Fibroblast of lung (primary cell): Measurements from ENCODE around the gene PRKAG3. TPM values are rescaled to one million over a fixed set of nuclear protein-coding genes. Genes with fewer than 3 reads are reported as not detected.

ENCODE experiments used
- DNase-seq, 2 donors: peaks; one replicate each; pipeline versions ENCODE4 v3.0.0 to v3.0.0-alpha.2; 2010; ENCODE audit warnings: low read depth in 2 of 2
- H2AFZ ChIP-seq: 2 replicates; pipeline ENCODE4 v1.5.1; 2012; ENCODE audit warnings: low read length, control low read depth, inconsistent platforms
- H3K27ac ChIP-seq: 2 replicates; pipeline ENCODE4 v1.5.1; 2011; ENCODE audit warnings: low read length, control low read depth; ENCODE audit not compliant: insufficient read depth
- H3K27me3 ChIP-seq: 2 replicates; pipeline ENCODE4 v1.5.1; 2011; ENCODE audit warnings: mild to moderate bottlenecking, low read length; ENCODE audit not compliant: control insufficient read depth, insufficient read depth
- H3K36me3 ChIP-seq: 2 replicates; pipeline ENCODE4 v1.5.1; 2011; ENCODE audit warnings: low read length; ENCODE audit not compliant: control insufficient read depth, insufficient read depth
- H3K4me1 ChIP-seq: 2 replicates; pipeline ENCODE4 v1.5.1; 2011; ENCODE audit warnings: low read length; ENCODE audit not compliant: control insufficient read depth, insufficient read depth; ENCODE audit errors: extremely low read depth
- H3K4me2 ChIP-seq: 2 replicates; pipeline ENCODE4 v1.5.1; 2011; ENCODE audit warnings: low read length, control low read depth; ENCODE audit not compliant: insufficient read depth; ENCODE audit errors: extremely low read depth
- H3K4me3 ChIP-seq, 4 experiments: fragments of 200-600 bp in 1 of 4; sonication (generic) in 1 of 4; replicated peaks in 1 of 4; 2 replicates each; pipeline ENCODE4 v1.5.1; 2011 to 2016; ENCODE audit warnings: low read length in 4 of 4, low read depth in 3 of 4, mild to moderate bottlenecking in 3 of 4, control low read depth in 2 of 4, inconsistent platforms in 1 of 4, mixed read lengths in 1 of 4; ENCODE audit not compliant: insufficient read depth in 1 of 4; ENCODE audit errors: control extremely low read depth in 1 of 4
- H3K79me2 ChIP-seq: 2 replicates; pipeline ENCODE4 v1.5.1; 2012; ENCODE audit warnings: mild to moderate bottlenecking, low read length, inconsistent platforms; ENCODE audit not compliant: control insufficient read depth, insufficient read depth
- H3K9ac ChIP-seq: 2 replicates; pipeline ENCODE4 v1.5.1; 2011; ENCODE audit warnings: mild to moderate bottlenecking, low read length, control low read depth; ENCODE audit not compliant: insufficient read depth
- H3K9me3 ChIP-seq: 2 replicates; pipeline ENCODE4 v1.5.1; 2012; ENCODE audit warnings: low read depth, low read length; ENCODE audit not compliant: control insufficient read depth, insufficient read depth
- H4K20me1 ChIP-seq: 2 replicates; pipeline ENCODE4 v1.5.1; 2011; ENCODE audit warnings: low read length; ENCODE audit not compliant: control insufficient read depth, insufficient read depth; ENCODE audit errors: extremely low read depth
- EZH2 ChIP-seq: IDR thresholded peaks from 2 replicates; pipeline ENCODE4 v1.5.1; 2012; ENCODE audit warnings: low read length, control low read depth, mild to moderate bottlenecking; ENCODE audit errors: missing control alignments
- polyA plus RNA-seq, 2 donors: library from polyadenylated mRNA; depleted of rRNA in 1 of 2; stranded (reverse) in 1 of 2; unstranded in 1 of 2; fragments of >200 nt; gene quantifications; 2 replicates each; pipeline ENCODE4 v1.2.1, GENCODE V29; 2011 to 2012; ENCODE audit warnings: missing spikeins in 1 of 2
- total RNA-seq: library from RNA; depleted of rRNA; stranded (reverse); fragments of >200 nt; gene quantifications from 2 replicates; pipeline ENCODE4 v1.2.1, GENCODE V29; 2014
- TF ChIP-seq, protein P1 (sequence below), 2 donors: IDR thresholded peaks in 1 of 2; conservative IDR thresholded peaks in 1 of 2; 1 replicate in 1 of 2; 2 replicates in 1 of 2; pipeline ENCODE4 v1.5.1; 2011 to 2012; ENCODE audit warnings: low read length in 2 of 2, control low read depth in 1 of 2, inconsistent platforms in 1 of 2, low read depth in 1 of 2, mild to moderate bottlenecking in 1 of 2

Gene PRKAG3
- total and polyA plus RNA-seq, 2 donors (not counting 1 experiment from before 2014, with no cell fraction given), result 0.33 TPM; not detected in 1

DNA sequence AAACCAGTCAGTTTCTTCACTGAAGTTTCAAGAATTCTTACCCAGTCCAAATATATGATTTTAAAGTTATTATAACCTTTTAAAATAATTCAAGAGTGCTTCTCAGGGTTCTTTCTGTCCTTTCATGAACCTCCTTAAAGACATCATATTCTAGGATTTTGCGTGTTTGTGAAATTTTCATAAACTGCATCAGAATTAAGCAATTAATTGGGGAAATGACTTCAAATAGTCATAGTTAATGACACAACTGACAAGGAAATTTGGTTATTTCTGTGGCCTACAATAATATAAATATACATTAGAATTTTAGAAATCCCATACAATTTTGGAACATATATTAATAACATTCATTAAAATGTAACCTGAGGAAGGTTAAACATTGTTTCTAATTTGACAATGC, 39.2 kb downstream of the PRKAG3 start:
- no peaks in the 10 kb centered on the region for H4K20me1 ChIP-seq
- no peaks in the 10 kb centered on the region for H3K4me1 ChIP-seq
- H2AFZ ChIP-seq, result no peak overlapping the region
- H3K4me2 ChIP-seq, result no peak overlapping the region
- no peak overlapping the region for H3K27ac ChIP-seq
- no peaks in the 10 kb centered on the region for H3K9me3 ChIP-seq
- peaks cover 3% of the 10 kb centered on the region for H3K27me3 ChIP-seq
- DNase-seq, result no peak
- H3K9ac ChIP-seq, result no peak overlapping the region
- no peaks in the 10 kb centered on the region for H3K79me2 ChIP-seq
- TF ChIP-seq, protein P1, sequence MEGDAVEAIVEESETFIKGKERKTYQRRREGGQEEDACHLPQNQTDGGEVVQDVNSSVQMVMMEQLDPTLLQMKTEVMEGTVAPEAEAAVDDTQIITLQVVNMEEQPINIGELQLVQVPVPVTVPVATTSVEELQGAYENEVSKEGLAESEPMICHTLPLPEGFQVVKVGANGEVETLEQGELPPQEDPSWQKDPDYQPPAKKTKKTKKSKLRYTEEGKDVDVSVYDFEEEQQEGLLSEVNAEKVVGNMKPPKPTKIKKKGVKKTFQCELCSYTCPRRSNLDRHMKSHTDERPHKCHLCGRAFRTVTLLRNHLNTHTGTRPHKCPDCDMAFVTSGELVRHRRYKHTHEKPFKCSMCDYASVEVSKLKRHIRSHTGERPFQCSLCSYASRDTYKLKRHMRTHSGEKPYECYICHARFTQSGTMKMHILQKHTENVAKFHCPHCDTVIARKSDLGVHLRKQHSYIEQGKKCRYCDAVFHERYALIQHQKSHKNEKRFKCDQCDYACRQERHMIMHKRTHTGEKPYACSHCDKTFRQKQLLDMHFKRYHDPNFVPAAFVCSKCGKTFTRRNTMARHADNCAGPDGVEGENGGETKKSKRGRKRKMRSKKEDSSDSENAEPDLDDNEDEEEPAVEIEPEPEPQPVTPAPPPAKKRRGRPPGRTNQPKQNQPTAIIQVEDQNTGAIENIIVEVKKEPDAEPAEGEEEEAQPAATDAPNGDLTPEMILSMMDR (conservative IDR thresholded peaks at IDR 0.05 in 1 of 2, IDR thresholded peaks at IDR 0.05 in 1 of 2; ENCODE audit: low read depth in 1 of 2, low read length in 2 of 2), result no peak
- TF ChIP-seq EZH2, result no peak
- no peaks in the 10 kb centered on the region for H3K36me3 ChIP-seq
- H3K4me3 ChIP-seq, result no peak overlapping the region

DNA sequence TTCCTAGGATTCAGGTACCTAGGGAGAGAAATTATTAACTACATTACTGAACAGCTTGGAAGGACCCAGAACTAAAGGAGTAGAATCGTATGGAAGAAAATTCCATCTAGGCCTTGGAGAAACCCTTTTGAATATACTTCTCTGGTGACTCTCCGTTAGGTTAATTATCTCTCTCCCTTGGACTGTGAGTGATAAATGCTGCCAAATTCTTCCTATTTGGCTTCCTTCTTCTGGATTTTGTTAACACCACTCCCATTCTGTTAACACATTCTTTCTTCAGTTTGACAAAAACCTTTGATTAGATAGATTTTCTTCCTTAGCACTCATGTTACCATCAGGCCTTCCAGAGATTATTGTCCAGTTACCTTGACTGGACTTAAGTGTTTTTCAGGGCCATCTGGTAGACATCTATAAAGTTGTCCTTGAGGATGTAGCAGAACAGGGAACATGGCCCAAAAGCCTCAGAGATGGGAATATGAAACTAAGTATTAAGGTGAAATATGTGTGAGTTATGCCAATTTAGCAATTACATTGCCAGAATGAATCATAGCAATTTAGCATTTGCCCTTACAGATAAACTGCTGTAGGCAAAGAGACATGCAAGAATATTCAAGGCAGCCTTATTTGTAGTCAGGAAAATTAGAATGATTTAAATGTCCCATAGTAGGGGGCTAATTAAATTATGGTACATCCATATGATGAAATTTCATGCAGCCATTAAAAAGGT, 42.9 kb downstream of the PRKAG3 start:
- DNase-seq, result peak in 1 of 2 donors; percentile 27
- H3K27ac ChIP-seq, result no peak overlapping the region
- H3K79me2 ChIP-seq, result no peaks in the 10 kb centered on the region
- no peak overlapping the region for H3K4me3 ChIP-seq
- no peak for TF ChIP-seq EZH2
- TF ChIP-seq, protein P1 (conservative IDR thresholded peaks at IDR 0.05 in 1 of 2, IDR thresholded peaks at IDR 0.05 in 1 of 2; ENCODE audit: low read depth in 1 of 2, low read length in 2 of 2), result no peak
- no peaks in the 10 kb centered on the region for H4K20me1 ChIP-seq
- H3K9ac ChIP-seq, result no peak overlapping the region
- H3K27me3 ChIP-seq, result peaks cover 3% of the 10 kb centered on the region
- H3K36me3 ChIP-seq, result no peaks in the 10 kb centered on the region
- H3K4me2 ChIP-seq, result no peak overlapping the region
- H2AFZ ChIP-seq, result no peak overlapping the region
- no peaks in the 10 kb centered on the region for H3K9me3 ChIP-seq
- H3K4me1 ChIP-seq, result no peaks in the 10 kb centered on the region

DNA sequence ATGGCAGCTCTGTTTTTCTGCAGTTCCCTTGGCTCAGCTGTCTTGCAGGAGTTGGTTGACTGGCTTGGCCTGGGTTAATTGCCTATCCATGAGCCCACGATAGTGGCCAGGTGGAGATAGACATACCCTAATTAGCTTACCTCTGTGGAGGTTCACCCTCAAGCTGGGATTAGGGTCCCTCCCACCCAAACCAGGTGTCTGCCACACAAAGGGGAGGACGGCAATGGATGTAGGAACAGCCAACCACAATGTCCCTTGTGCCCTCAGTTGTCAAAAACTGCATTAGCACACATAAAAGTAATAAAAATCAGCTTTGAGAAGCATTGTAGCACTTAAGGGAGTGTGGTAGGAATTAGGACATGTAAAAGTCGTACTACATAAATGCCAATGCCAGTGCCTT, 45.5 kb downstream of the PRKAG3 start:
- no peak overlapping the region for H2AFZ ChIP-seq
- no peak overlapping the region for H3K9ac ChIP-seq
- H3K4me2 ChIP-seq, result no peak overlapping the region
- peaks cover 4% of the 10 kb centered on the region for H3K27me3 ChIP-seq
- H3K36me3 ChIP-seq, result no peaks in the 10 kb centered on the region
- no peaks in the 10 kb centered on the region for H3K9me3 ChIP-seq
- no peaks in the 10 kb centered on the region for H4K20me1 ChIP-seq
- no peak for DNase-seq
- H3K4me1 ChIP-seq, result peaks cover 1% of the 10 kb centered on the region
- H3K4me3 ChIP-seq, result no peak overlapping the region
- TF ChIP-seq, protein P1 (conservative IDR thresholded peaks at IDR 0.05 in 1 of 2, IDR thresholded peaks at IDR 0.05 in 1 of 2; ENCODE audit: low read depth in 1 of 2, low read length in 2 of 2), result no peak
- TF ChIP-seq EZH2, result no peak
- no peak overlapping the region for H3K27ac ChIP-seq
- H3K79me2 ChIP-seq, result no peaks in the 10 kb centered on the region
